HG03139 (cell line): Measurements from ENCODE around the gene SYCP3.
A peak's percentile ranks its signal among the peaks of the same experiment; 100 is the strongest.
"Not testable (repeated sequence)": the region's sequence is repeated elsewhere in the genome, so short reads cannot be mapped to it uniquely, and the experiment has no call there.

Source experiments
- ATAC-seq: cut with Tn5 transposase; IDR thresholded peaks from one replicate; pipeline ENCODE4 v1.9.1; 2021; ENCODE audit not compliant: unreplicated experiment

Gene SYCP3

DNA sequence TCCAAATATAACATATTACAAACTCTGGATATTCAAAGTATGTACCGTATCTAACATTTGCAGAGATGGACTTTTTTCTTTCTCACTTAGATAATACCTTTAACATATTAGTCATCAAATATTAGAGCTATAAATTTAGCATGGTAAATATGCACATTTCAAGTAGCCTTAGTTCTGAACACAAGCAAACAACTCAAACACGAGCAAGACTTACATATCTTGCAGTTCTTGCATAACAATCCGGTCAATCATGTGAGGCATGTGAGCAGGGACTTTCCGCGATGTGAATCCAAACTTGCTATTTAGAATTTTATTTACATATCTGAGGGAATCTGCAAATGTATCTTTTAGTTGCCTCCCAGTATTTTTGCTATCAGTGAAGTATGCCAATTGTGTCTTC, 22.1 kb upstream of the SYCP3 start:
- no peak for ATAC-seq

DNA sequence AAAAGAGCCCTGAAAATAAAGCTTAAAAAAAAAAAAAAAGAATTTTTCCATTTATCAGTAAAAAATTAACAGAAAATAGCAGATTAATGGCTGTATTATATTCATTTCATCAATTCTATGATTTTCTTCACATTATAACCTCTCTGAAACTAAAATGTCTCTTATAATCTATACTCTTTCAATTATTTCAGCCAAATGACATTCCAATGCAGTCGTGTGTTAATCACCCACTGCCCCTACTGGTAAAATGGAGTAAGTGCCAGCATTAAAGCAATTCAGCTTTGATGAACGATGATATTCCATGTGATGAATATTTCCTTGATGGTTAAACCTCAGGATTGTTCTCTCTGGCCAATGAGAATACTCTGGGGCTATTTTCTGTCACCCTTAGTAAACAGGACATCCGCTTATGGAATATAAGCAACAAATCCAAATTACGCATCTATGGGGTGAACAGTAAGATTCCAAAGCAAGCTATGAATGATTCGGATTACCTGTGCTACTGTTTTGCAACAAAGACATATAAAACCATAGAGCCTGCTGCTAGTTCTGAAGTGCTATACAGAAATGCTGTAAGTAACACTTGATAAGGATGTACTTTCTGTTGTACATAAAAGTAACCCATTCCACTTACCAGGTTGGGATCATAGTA, 20.3 kb upstream of the SYCP3 start:
- ATAC-seq, result no peak

DNA sequence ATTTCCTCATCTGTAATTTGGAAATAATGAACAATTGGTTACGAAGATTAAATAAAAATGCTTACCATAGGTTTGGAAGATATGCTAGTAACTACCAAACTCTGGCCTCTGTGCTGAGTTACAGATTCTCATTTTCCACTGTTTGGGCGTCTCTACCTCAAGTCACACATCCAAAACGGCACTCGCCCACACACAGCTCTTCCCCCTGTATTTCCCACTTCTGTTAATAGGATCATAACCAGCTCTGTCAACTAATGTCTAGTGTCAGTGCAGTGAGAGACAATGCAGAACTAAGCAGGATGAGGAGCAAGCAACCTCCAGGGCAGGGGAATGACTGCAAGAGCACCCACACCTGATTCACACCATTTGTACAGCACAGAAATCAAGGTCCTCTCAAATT, 10.9 kb upstream of the SYCP3 start:
- ATAC-seq, result no peak

DNA sequence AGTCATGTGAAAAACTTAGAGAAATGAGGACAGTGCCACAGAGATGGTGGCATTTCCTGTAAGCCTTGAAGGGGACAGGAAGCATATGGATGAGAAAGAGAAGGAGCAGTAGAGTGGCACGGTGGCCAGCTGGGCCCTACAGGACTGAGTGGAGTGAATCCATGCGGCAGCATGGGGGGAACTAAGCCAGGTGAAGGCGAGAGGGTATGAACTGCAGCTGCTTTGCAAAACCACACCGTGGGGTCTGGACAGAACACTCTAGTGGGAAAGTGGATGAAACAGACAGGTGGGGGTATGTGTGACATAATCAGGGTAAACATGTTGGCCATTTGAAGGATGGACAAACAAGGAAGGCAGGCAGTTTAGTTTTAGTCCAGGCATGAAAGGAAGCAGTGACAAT, 10.4 kb upstream of the SYCP3 start:
- ATAC-seq, result no peak

DNA sequence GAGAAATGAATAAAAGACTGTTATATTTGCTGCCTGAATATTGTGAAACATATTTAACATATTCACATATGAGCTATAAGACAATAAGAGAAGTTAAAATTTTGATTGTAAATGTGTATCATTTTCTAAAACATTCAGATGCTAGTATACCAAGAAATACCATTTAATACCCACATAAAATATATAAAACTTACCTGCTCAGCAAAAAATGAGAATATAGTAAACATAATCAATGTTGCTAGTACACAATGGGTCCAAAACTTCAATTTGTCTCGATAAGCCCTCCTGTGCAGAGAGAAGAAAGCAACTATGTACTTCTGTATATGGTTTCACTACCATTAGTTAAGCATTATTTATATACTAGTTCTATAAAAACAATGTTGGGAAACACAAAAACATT, 9.6 kb upstream of the SYCP3 start:
- no peak for ATAC-seq

DNA sequence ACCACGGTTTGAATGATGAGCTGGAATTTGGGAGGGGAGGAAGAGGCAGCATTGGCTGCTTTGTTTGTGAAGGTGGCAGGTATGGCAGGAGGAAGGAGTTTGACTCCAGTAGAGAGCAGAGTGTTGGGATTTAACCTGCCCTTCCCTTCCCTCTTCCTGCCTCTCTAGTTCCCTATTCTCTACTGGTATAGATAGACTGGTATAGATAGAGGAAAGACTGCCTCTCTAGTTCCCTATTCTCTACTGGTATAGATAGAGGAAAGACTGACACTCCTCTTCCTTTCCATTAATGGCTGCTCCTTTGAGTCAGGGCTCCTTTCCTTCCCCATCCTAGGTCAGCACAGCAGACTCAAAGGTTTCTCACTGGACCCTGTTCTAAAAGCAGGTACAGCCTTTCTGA, 8.4 kb upstream of the SYCP3 start:
- ATAC-seq, result no peak

DNA sequence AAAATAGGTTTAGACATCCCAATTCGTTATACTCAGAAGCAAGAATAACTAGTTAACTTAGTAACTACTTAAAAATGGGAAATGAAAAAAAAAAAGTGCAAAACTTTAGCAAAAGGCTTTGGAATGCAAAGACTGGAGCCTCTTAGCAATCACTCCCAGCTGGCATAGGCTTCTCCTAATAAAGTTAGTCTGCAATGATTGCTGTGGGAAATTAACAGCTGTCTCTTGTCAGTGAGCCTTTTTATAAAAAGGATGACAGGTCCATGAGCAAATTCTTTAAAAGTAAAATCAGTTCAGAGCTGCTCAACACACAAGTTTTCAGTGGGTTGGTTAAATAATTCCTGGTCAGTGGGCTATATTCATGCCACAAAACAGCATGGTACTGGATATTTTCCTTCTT, 7.4 kb upstream of the SYCP3 start:
- ATAC-seq, result no peak

DNA sequence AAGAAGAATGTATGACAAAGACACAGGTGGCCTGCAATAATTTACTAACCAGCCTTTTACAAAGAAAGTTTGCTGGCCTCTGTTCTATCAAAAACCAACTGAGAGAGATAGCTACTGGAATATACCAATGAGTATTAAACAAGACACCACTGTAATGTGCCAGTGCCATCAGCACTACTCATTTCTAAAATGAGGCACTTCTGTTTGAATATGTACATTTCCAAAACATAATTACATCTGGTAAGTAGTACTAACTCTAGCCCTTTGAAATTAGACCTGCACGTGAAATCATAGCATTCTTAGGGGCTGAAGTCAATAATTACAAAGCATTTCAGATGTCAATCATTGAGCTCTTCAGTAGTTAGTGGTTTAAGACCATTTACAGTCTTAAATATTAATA, 6.9 kb upstream of the SYCP3 start:
- no peak for ATAC-seq

DNA sequence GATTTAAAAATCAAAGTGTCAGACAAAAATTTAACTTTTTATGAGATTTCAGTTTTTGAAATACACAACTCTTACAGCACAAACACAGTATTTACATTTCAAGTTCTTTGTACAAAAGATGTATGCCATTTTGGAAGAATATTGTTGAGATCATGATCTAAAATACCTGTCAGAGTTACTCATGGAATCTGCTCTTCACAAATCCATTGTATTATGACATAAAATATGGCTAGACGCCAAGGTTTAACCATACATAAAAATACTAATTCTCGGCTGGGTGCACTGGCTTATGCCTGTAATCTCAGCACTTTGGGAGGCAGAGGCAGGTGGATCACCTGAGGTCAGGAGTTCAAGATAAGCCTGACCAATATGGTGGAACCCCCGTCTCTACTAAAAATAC, 6.2 kb upstream of the SYCP3 start:
- ATAC-seq, result no peak

DNA sequence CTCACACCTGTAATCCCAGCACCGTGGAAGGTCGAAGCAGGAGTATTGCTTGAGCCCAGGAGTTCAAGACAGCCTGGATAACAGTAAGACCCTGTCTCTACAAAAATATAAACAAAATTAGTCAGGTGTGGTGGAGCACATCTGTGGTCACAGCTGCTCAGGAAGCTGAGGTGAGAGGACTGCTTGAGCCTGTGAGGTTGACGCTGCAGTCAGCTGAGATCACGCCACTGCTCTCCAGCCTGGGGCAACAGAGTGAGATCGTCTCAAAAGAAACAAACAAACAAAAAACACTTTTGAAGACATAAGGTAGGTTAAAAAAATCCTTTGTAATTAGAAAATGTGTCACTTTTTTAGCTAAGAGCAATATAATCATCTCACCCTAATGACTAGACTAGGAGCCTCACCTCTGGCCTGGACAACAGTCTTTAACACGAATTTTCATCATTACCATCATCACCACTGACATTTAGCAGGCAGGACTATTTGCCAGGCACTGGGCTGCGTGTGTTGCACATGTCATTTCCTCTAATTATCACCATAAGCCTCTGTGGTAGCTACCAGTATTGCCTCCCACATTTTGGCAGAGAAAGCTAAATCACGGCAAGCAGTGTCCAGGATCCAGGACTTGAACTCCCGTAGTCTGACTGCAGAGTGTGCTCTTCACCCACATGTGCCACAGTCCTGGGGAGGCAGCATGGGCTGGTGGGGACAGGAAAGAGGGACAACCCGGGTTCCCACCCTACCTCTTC, 4.6 kb upstream of the SYCP3 start:
- peak; percentile 98 for ATAC-seq

DNA sequence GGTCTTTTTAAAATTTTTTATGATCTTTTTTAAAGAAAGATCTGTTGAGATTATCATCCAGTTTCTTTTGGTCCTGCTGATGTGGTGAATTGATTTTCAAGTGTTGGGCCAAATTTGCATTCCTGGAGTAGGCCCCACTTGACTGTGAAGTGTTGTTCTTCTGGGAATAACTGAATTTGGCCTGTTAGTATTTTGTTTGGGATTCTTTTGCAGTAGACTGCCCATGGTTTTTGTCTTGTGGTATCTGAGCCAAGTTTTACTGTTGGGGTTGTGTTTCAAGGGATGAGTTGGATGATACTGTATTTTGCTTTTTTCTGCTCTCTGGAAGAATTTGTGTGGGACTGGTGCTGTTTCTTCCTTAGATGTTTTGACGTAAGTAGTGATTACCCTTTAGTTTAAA, 4.0 kb upstream of the SYCP3 start:
- no peak for ATAC-seq

DNA sequence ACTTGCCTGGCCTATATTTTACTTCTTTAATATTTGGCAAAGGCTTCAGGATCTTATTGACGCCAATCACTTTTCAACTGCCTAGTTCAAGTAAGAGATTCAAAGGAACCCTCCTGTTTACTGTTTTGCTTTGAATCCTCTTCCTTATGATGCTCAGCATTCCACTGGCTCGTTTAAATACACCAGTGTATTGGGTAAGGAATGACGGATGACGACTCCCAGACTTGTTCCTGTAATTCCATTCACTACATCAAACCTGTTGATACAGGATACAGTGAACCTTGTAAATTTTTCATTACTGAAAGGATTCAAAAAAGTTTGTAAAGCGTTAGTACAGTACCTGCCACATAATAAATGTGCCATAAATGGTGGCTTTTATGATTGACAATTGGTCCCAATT, 1.7 kb upstream of the SYCP3 start:
- ATAC-seq, result no peak

DNA sequence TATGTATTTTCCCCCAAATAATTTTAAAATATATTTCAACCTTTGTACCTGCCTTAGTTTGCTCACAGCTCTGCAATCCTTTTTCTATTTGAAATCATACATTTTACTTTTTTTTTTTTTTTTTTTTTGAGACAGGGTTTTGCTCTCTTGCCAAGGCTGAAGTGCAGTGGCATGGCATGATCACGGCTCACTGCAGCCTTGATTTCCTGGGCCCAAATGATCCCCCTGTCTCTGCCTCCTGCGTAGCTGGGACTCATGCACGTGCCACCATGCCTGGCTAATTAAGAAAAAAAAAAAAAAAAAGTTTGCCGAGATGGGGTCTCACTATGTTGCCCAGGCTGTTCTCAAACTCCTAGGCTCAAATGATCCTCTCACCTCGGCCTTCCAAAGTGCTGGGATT, 1.3 kb upstream of the SYCP3 start:
- no peak for ATAC-seq

DNA sequence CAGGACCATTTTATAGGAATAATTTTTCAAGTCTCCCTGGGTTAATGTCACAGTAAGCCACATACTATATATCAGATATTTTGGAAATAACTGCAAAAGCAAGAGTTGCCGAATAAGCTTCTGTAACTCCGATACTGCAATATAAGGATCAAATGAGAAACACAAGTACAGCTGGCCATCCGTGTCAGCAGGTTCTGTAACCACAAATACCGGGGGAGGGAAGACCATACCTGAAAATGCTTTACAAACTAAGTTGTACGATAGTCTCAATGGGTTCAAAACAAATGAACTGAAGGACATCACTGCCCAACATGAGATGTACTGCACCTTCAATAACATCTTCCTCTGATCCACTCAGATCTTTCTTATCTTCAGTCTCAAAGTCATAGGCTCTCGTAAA, 1.8 kb downstream of the SYCP3 start:
- no peak for ATAC-seq

DNA sequence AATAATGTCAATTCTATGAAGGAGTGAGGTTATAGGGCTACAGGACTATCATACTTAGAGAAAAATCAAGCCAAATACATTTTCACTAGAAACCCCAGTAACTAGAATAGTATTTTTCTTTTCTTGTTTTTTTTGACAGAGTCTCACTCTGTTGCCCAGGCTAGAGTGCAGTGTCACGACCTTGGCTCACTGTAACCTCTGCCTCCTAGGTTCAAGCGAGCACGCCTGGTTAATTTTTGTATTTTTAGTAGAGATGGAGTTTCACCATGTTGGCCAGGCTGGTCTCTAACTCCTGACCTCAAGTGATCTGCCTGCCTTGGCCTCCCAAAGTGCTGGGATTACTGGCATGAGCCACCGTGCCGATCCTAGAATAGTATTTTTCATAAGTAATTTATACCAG, 4.8 kb downstream of the SYCP3 start:
- not testable (repeated sequence) for ATAC-seq

DNA sequence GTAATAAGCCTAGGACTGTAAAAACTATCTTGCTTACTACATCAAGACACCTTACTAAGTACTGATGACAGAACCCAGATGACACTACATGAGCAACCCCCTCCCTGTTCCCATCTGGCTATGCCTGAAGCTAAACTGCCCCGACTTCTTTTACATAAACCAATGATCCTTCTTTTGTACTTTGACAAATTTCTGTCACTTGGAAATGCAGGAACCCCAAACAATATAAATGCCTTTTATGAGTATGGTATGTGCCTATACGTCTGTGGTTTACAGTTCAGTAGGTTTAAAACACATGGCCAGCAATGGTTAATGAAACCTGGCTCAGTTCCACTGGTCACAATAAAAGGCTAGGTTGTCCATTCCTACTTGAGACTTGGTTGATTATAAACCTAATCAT, 6.1 kb downstream of the SYCP3 start:
- ATAC-seq, result no peak

DNA sequence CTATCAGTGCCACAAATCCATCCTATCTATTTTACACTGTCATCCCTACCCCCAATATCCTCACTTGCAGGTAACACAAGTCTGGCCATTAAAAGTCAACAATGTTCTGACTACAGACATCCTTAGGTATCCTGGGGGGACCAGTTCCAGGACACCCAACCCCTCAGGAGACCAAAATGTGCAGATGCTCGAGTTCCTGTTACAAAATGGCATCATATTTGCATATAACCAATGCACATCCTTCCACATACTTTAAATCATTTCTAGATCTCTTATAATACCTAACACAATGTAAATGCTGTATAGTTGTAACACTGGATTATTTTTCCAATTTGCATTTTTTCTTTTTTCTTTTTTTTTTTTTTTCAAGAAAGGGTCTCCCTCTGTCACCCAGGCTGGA, 6.9 kb downstream of the SYCP3 start:
- ATAC-seq, result no peak

DNA sequence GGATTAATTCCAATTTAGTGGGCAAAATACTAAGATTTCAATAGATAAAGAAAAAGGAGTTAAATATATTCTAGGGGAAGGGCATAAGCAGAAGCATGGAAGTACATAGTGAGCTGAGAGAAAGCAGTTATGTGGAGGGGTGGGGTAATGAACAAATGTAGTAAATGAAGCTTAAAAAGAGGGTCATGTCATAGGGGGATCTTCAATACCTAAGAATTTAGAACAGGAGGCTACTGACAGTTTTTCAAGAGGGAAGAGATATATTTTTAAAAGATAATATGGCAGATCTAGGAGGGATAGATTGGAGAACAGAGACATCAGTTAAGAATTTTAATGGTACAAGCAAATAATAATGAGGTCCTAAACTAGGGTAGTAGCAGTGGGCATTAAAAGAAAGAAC, 9.4 kb downstream of the SYCP3 start:
- no peak for ATAC-seq

DNA sequence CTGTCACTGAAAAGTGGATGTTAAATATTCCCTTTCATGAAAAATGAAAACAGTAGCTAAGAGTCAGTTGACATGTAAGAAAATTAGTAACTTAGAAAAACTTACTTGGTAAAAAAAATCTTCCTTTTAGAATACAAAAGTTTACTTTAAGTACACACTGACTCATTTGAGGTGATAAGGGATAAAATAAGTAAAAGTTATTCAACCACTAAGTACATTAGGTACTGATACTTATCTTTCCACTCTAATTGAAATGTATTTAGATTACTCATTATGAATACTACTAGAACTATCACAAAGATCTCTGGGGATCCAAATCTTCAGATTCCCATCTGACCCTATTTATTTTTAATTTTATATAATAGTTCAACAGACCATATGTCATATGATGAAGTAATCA, 12.2 kb downstream of the SYCP3 start:
- no peak for ATAC-seq

DNA sequence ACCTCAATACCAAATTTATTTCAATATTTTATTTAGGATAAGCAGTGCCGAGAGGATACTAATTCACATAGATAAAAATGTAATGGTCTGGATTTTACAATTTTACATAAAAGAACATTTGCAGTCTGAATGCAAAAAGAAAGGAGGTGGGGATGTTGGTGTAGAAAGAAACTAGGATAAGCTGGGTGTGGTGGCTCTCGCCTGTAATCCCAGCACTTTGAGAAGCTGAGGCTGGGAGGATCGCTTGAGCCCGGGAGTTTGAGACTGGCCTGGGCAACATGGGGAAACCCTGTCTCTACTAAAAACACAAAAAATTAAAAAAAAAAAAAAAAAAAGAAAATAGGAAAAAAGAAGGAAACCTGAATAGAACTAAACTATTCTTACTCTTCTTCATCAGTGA, 16.9 kb downstream of the SYCP3 start:
- no peak for ATAC-seq

DNA sequence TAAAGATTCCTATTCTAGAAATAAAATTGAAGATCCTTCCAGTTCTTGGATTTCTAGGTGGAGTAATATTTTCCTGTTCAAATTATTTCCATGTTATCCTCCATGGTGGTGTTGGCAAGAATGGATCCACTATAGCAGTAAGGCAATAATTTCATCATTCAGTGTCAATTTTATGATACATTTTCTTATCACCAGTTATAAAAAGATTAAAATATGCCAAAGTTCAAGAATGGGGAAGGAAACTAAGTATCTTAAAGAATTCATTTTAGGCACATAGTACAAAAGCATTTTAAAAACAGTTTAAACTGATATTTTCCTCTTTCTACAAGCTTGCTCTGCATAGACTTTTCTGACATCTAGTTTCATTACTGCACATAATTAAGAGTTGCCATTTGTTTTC, 19.1 kb downstream of the SYCP3 start:
- no peak for ATAC-seq

DNA sequence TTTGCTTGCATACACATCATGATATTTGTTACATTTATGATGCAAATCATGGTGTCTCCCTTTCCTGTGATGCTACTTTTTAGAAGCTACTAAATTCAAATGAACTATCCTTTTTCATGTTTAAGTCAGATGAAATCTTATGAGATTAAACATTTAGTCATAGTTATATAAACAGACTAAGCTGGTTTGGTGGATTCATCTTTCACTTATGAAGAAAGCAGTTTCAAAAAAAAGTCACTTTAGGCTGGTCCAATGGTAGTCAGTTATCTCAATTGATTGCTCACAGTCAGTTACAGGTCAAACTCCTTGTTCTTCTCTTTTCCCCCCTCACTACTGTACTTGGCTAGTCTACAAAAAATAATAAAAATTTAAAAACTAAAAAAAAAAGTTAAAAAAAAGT, 19.7 kb downstream of the SYCP3 start:
- no peak for ATAC-seq

DNA sequence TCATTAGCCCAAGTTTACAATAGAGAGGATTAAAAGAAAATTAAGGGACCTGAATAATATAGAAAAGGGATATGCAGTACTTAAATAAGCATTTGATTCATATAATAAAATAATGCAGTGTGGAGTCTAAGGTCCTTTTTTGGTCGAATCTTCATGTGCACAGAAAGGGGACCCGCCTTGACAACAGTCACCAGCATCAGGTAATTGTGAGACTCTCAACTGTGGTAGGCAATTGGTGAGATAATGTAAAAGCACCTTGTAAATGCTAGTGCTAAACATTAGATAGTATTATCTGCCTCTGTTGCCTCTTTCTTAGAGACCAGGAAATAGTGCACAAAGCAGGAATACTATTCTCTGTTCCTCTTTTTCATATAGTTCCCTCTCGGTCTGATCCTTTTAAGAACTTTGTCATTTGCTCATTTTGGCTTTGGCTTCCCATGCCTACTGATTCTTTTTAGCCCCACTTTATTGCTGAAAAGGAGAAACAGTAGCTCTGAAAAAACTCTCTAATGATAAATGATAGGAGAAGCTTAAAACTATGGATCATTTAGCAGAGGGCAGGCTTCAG, 24.3 kb downstream of the SYCP3 start:
- no peak for ATAC-seq
